ENCODE results near the gene UTS2.

UTS2 gene

DNA sequence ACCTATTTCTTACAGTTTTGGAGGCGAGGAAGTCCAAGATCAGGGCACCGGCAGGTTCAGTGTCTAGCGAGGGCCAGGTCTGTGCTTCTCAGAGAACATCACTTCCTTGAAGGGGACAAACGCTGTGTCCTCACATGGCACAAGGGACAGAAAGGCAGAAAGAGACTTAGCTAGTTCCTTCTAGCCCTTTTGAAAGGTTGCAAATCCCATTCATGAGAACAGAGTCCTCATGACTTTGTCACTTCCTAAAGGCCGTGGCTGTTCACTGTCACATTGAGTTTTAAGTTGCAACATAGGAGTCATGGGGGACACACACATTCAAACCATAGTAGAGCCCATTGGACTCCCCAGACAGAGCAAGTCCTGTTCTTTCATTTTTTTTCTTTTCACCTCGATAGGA is 41.4 kb downstream of the UTS2 start:
- DNase-seq (ENCODE audit: low spot score), result no peak

GRCh38 chr1:7810395-7810794 is 42.5 kb downstream of the UTS2 start:
- peak; percentile 96 for DNase-seq (ENCODE audit: low spot score)

DNA sequence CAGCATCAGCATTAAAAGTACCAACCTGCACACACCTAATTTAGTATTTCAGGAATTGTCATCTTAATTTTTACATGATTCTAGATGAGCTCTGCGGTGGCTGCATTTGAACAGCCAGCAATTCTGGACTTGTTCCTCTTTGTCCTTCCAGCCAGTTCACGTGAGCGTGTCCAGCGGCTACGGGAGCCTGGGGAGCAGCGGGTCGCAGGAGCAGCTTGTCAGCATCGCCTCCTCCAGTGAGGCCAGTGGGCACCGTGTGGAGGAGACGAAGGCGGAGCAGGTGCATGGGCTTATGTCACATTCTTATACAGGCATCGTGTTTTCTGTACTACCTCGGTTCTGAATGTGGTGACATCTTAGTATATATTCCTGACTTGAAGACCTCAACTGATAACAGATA is 43.1 kb downstream of the UTS2 start:
- no peak for DNase-seq (ENCODE audit: low spot score)

DNA sequence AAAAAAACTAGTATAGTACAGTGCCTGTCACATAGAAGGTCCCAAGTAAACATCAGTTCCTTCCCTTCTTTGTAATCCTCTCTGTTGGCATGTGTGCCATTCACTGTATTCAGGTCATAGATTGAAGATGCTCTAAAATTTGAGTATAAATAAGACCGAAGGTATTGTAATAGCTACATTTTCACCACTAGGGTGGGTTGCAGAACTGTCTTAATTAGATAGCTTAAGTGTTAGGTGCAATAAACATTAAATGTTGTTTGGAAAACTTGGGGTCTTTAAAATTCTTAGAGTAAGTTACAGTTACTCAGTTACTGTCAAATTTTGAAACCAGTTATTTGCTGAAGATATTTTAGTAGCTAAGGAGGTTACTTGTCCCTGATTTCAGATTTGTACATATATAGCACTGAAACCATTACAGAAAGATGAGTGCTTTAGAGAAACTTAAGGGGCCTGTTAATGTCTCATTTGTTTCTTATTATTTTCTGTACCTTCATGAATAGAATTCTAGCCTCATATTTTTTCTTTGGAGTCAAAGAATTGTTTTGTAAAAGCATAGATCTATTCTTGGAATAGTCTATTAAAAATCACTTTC is 44.5 kb downstream of the UTS2 start:
- DNase-seq (ENCODE audit: low spot score), result peak; percentile 75

GRCh38 chr1:7805460-7805859 is 47.4 kb downstream of the UTS2 start:
- DNase-seq (ENCODE audit: low spot score), result no peak
